ENCODE results near the gene ORM1.
"Not testable (repeated sequence)": the region's sequence is repeated elsewhere in the genome, so short reads cannot be mapped to it uniquely, and the experiment has no call there.

Gene ORM1

GRCh38 chr9:114322831-114323531 lies at the start of gene ORM1:
Gene ORM1, plus strand, starts transcription at chr9:114323098. Its CDS starts 36 bp downstream, at chr9:114323134.
- DNase-seq (ENCODE audit: low read depth), result not testable (repeated sequence)

DNA sequence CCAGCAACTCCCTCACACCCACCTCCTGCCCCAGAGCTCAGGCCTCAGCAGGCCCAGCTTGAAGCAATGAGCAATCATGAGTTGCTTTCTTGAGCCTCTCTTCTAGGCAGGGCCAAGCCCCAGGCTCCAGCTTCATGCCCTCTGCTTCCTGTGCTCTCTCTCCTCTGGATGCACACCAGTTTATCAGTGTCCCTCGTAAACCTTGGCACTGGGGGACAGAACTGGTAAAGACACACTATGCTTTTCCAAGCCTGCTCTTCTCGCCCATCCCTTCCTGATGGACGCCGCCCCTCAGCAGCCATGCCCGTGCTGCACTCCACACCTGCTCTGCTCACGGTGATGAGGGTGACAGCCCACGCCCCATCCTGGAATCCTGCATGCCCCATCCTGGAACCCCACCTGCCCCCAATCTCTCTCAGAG lies 49.4 kb upstream of the ORM1 start:
- DNase-seq (ENCODE audit: low read depth), result no peak

DNA sequence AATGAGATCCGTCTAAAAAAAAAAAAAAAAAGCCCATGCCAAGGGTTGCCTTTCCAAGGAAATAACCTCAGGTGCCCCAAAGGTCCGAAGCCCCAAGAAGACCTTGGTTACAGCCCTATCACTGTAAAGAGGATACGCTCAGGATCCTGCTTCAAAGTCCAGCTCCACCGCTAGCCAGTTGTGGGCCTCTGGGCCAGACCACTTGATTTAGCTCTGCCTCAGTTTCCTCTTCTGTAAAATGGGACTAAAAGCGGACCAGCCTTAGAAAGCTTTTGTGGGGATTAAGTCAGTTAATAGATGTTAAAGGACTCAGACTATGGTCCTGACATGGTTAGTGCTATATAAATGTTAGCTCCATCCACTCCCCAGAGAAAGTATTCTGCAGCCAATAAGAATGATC lies 48.7 kb upstream of the ORM1 start:
- DNase-seq (ENCODE audit: low read depth), result no peak

DNA sequence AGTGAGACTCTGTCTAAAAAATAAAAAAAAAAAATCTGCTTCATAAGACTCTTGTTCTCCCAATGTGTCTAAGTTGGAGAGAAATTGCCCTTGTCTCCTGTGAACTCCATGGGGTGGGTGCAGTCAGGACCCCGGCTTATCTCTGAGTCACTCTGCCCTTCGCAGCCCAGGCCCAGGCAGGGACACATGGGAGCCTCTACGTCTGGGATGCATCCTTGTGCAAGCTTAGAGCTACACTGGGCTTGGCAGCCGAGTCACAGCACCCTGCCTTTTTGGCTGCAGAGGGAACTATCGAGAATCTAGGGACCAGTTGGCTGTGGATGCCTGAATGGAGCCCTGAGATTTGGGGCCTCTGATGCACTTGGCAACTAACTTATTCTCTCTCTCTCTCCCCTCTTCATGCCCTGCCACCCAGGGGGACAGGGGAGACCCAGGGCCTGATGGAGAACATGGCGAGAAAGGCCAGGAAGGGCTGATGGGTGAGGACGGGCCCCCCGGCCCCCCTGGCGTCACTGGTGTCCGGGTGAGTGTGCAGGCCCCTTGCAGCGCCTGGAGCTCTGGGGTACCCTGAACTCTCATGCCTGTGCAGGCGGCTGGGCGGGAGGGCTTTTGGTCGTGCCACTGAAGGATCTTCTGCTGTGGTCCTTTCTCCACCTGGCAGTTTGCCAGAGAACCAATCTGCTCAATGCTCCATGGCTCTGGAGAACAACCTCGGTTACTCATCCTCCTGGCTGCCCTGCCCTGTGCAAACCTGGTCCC lies 47.5 kb upstream of the ORM1 start:
- DNase-seq (ENCODE audit: low read depth), result no peak

GRCh38 chr9:114276908-114277821 lies 45.7 kb upstream of the ORM1 start:
- DNase-seq (ENCODE audit: low read depth), result peak; percentile 94

DNA sequence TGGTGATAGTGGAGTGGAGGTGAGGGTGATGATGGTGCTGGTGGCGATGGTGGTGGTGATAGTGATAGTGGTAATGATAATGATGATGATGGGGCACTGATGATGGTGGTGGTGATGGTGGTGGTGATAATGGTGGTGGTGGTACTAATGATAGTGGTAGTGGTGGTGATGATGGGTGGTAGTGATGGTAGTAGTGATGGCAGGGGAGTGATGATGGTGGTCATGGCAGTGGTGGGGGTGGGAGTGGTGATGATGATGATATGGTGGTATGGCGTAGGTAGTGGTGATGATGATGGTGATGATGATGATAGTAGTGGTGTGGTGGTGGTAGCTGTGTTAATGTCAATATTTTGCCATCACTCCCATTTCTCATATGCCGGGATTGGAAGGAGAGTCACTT lies 44.5 kb upstream of the ORM1 start:
- no peak for DNase-seq (ENCODE audit: low read depth)

DNA sequence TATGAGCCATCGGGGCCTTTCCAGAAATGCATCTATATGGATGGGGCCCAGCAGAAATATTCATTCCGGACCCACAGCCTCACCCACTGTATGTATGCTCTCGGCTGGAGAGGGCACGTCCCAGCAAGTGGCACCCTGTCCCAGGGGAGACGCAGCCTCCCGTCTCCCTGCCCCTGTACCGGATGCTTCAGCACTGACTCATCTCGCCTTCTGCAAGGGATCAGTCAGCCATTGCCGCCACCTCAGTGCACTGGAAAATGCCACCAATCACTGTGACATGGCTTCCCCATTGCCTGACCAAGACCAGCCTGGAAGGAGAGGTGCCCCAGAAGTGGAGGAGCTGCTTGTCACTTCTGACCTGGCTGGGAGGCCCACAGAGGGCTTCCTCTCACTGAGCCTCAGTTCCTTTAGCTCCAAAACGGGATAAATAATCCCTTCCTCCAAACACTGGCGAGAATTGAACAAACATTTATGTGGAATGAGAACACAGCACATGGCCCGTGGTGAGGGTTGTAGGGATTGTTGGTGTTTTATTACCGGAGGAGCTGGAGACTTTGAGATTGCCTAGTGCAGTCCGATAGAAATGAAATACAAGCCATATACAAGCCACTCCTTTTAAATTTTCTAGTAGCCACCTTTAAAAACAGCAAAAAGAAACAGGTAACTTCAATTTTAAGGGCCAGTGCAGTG lies 43.9 kb upstream of the ORM1 start:
- DNase-seq (ENCODE audit: low read depth), result no peak

GRCh38 chr9:114279693-114280092 lies 43.2 kb upstream of the ORM1 start:
- DNase-seq (ENCODE audit: low read depth), result no peak

- DNase-seq (ENCODE audit: low read depth), result no peak
These were observed 42.0 kb upstream of the ORM1 start for GRCh38 chr9:114280636-114281472.

- no peak for DNase-seq (ENCODE audit: low read depth)
These were observed 41.3 kb upstream of the ORM1 start for GRCh38 chr9:114281473-114282103.

DNA sequence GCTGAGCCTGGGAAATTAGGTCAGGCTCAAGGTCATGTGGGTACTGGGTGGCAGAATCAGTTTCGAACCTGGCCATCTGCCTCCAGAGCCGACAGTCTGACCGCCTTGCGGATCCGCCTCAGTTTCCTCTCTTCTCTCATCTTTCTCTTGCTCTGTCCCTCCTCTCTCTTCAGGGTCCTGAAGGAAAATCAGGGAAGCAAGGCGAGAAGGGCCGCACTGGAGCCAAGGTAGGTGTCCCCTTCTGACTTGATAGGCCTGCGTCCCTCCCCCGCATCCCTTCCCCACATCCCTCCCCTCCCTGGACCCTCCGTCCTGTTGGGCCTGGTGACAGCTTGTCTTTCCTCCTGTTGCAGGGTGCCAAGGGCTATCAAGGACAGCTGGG lies 40.8 kb upstream of the ORM1 start:
- no peak for DNase-seq (ENCODE audit: low read depth)

DNA sequence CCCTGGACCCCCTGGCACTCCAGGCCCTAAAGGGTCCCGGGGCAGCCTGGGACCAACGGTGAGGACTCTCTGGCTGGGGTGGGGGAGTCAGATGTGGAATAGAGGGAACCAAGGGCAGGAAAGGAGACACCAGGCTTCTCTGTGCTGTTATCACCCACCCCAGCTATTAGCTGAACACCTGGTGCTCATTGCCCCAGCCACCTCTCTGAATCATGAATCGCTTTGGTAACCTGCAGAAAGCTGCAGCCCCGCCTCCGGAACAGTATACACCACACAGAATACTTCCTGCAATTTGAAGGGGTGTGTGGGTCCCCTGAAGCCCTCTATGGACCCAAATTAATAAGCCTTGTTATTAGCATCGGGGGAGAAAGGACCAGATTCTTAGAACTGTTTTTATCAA lies 40.4 kb upstream of the ORM1 start:
- DNase-seq (ENCODE audit: low read depth), result no peak

DNA sequence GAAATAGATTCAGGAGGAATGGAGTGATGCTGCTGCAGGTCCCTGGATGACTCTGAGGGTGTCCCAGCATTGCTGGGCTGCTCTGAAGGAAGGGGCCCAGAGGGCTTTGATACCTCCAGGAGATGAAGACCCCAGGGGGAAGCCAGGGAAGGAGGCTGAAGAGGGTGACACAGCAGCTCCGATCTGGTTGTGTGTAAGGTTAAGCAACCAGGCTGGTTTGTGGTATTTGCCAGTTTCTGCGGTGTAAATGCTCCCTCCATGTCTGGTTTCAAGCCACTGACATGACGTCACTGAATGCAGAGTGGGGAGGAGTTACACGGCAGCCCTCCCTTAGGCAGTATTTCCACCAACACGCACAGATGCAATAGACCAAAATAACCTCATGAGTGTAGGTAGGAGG lies 40.0 kb upstream of the ORM1 start:
- peak; percentile 75 for DNase-seq (ENCODE audit: low read depth)

- no peak for DNase-seq (ENCODE audit: low read depth)
These were observed 39.3 kb upstream of the ORM1 start for GRCh38 chr9:114283551-114284111.

GRCh38 chr9:114284316-114285060 lies 38.4 kb upstream of the ORM1 start:
- no peak for DNase-seq (ENCODE audit: low read depth)

GRCh38 chr9:114285166-114285867 lies 37.6 kb upstream of the ORM1 start:
- peak; percentile 75 for DNase-seq (ENCODE audit: low read depth)

DNA sequence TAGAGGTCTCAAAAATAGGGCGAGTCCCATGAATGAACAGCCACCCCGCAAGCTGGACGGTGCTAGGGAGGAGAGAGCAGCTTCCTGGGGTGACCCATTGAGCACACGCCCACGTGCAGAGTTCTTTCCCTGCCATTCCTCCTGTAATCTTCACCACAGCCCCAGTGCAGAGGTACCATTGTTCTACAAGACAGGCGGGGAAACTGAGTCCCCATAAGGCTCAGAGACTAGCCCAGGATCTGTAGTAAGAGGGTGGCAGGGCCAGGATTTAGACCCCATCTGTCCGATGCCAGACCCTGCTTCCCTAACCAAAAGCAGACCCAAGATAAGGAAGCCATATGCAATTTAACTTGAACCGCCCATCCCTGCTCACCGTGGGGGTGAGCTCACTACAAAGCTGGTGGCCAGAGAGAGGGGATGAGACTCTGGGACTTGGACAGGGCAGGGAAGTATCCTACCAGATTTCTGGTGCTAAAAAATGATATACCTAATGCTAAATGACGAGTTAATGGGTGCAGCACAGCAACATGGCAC lies 36.7 kb upstream of the ORM1 start:
- no peak for DNase-seq (ENCODE audit: low read depth)

DNA sequence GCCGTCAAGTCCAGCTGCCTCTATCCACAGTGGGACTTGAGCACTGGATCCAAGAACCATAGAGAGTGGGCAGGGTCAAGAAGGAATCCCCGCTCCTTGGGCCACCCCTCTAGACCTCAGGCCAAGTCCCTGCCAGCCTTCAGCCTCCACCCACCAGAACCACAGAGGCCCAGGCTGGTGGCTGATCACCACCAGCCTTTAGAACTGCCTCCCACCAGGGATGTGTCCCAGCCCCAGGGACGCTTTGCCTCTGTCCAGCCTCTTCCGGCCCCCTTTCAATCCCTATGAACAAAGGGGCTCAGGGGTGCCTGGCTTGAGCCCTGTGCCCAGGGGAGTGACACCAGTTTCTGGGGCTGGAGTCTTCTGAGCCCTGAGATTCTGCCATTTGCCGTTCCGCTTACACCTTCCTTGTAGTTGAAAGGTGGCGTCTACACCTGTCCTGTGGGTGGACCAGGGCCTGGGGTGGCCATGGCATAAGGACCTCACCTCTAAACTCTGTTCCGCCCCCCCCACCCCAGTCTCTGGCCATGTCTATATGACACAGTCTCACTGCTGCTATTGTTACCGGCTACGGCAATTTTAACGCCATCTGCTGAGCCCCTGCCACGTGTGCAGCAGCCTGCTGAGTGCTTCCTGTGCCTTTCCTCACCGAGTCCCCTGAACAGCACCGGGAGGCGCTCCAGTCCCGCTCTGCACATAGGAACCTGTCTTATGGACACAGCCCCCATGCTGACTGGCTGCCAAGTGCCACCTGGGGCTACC lies 35.7 kb upstream of the ORM1 start:
- no peak for DNase-seq (ENCODE audit: low read depth)
